Neutrophil (primary cell): ENCODE results near the gene SLC34A1.

Experiments
- H3K27ac ChIP-seq: fragments of 200-600 bp; sonication (generic); 2 replicates; pipeline ENCODE4 v1.5.1; 2016; ENCODE audit warnings: mild to moderate bottlenecking, moderate library complexity
- H3K27me3 ChIP-seq: fragments of 200-600 bp; sonication (generic); 2 replicates; pipeline ENCODE4 v1.6.0; 2016; ENCODE audit warnings: mild to moderate bottlenecking
- H3K36me3 ChIP-seq: fragments of 200-600 bp; sonication (generic); 2 replicates; pipeline ENCODE4 v1.5.1; 2017
- H3K4me1 ChIP-seq, 2 experiments: fragments of 200-600 bp in 1 of 2; sonication (generic) in 1 of 2; 1 replicate in 1 of 2; 2 replicates in 1 of 2; pipeline versions ENCODE4 v1.5.1 to v1.6.1; 2013 to 2016; ENCODE audit warnings: low read depth in 1 of 2, low read length in 1 of 2, mild to moderate bottlenecking in 1 of 2, moderate library complexity in 1 of 2; ENCODE audit not compliant: control insufficient read depth in 1 of 2, insufficient read depth in 1 of 2
- H3K4me3 ChIP-seq, 2 experiments: fragments of 200-600 bp in 1 of 2; sonication (generic) in 1 of 2; 1 replicate in 1 of 2; 2 replicates in 1 of 2; pipeline ENCODE4 v1.5.1; 2013 to 2016; ENCODE audit warnings: low read depth in 1 of 2, low read length in 1 of 2, mild to moderate bottlenecking in 1 of 2, moderate library complexity in 1 of 2
- H3K9me3 ChIP-seq: fragments of 200-600 bp; sonication (generic); 2 replicates; pipeline ENCODE4 v1.5.1; 2016
- TF ChIP-seq, protein P1 (sequence below): fragments of 200-600 bp; sonication (generic); IDR thresholded peaks from 2 replicates; pipeline ENCODE4 v1.5.1; 2016; ENCODE audit warnings: antibody characterized with exemption

The SLC34A1 gene

DNA sequence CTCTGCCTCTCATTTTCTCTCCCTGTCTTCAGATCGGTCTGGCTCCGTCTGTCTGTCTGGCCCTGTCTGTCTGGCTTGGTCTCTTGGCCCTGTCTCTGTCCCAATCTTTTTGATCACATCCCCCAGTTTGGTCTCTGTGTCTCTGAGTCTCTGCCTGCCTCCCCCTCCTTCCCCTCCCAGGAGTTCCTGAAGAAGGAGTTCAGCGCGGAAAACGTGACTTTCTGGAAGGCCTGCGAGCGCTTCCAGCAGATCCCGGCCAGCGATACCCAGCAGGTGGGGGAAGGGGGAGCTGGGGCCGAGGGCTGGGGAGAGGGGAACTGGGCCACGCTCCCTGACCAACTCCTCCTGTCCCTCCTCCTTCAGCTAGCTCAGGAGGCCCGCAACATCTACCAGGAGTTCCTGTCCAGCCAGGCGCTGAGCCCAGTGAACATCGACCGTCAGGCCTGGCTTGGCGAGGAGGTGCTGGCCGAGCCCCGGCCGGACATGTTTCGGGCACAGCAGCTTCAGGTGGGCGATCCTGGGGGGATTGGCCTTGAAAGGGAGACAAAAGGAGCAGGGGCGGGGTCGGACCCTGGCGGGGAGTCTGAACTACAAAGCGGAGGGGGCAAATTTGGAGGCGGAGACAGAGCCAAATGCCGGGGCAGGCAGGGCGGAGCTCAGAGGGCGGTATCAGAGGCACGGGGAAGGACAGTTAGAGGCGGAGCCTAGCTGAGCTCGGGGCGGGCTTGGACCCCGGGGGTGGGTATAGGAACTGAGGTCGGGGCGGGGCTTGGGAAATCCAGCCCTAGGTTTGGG, 17.5 kb upstream of the SLC34A1 start:
- Histone ChIP-seq H3K9me3 (no peaks in the 10 kb centered on the region), H3K36me3 (peaks cover 75% of the 10 kb centered on the region), H3K4me3 (no peak overlapping the region), H3K27me3 (no peaks in the 10 kb centered on the region), H3K27ac (peak overlapping the region; percentile 19), H3K4me1 (peaks cover 42 to 68% of the 10 kb centered on the region in 2 experiments)
- TF ChIP-seq, protein P1, sequence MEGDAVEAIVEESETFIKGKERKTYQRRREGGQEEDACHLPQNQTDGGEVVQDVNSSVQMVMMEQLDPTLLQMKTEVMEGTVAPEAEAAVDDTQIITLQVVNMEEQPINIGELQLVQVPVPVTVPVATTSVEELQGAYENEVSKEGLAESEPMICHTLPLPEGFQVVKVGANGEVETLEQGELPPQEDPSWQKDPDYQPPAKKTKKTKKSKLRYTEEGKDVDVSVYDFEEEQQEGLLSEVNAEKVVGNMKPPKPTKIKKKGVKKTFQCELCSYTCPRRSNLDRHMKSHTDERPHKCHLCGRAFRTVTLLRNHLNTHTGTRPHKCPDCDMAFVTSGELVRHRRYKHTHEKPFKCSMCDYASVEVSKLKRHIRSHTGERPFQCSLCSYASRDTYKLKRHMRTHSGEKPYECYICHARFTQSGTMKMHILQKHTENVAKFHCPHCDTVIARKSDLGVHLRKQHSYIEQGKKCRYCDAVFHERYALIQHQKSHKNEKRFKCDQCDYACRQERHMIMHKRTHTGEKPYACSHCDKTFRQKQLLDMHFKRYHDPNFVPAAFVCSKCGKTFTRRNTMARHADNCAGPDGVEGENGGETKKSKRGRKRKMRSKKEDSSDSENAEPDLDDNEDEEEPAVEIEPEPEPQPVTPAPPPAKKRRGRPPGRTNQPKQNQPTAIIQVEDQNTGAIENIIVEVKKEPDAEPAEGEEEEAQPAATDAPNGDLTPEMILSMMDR, result no peak

DNA sequence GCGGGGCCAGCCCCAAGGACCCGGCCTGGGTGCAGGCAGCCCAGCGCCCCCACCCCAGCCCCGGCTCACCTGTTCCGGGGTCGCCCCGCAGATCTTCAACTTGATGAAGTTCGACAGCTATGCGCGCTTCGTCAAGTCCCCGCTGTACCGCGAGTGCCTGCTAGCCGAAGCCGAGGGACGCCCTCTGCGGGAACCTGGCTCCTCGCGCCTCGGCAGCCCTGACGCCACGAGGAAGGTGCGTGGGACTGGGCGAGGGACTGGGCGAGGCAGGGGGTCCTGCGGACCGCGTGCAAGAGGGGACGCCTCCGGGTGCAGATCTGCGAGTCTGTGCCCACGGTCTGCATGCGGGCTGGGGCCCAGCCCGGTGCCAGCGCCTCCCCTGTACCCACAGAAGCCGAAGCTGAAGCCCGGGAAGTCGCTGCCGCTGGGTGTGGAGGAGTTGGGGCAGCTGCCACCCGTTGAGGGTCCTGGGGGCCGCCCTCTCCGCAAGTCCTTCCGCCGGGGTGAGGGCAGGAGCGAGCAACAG, 16.8 kb upstream of the SLC34A1 start:
- TF ChIP-seq, protein P1, result no peak
- peaks cover 42 to 68% of the 10 kb centered on the region in 2 experiments for H3K4me1 ChIP-seq
- H3K9me3 ChIP-seq, result no peaks in the 10 kb centered on the region
- H3K4me3 ChIP-seq, result no peak overlapping the region
- peaks cover 82% of the 10 kb centered on the region for H3K36me3 ChIP-seq
- no peaks in the 10 kb centered on the region for H3K27me3 ChIP-seq
- H3K27ac ChIP-seq, result no peak overlapping the region

DNA sequence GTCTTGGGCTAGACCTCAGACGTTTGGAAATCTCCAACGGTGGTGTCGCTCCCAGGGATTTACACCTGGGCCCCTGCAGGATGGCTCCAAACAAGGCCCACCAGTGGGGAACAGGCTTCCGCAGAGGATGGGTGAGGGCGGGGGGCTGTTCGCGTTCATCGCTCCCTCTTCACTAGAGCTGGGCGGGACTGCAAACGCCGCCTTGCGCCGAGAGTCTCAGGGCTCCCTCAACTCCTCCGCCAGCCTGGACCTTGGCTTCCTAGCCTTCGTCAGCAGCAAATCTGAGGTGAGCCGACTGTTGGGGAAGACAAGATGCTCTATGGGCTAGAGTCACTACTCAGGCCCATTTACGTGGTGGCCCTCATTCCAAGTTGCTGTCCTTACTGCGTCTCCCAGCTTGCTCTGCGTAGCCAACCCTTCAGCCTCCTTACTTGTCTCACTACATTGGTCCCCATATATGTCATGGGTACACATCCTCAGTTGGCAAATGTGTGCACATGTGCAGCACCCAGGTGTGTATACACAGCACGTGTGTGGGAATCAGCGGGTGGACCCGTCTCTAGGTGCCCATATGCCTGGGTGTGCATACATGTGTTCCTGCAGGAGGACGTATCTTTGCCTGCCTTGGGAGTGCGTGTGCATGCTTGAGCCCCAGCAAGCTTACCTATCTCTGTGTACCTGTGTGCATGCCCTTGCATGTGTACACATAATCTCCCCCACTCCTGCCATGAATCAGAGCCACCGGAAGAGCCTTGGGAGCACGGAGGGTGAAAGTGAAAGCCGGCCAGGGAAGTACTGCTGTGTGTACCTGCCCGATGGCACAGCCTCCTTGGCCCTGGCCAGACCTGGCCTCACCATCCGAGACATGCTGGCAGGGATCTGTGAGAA, 16.0 kb upstream of the SLC34A1 start:
- peaks cover 90% of the 10 kb centered on the region for H3K36me3 ChIP-seq
- H3K4me1 ChIP-seq, result peaks cover 43 to 68% of the 10 kb centered on the region in 2 experiments
- peak overlapping the region; percentile 81 for H3K27ac ChIP-seq
- H3K27me3 ChIP-seq, result no peaks in the 10 kb centered on the region
- H3K9me3 ChIP-seq, result no peaks in the 10 kb centered on the region
- TF ChIP-seq, protein P1, result no peak
- H3K4me3 ChIP-seq, result no peak overlapping the region

DNA sequence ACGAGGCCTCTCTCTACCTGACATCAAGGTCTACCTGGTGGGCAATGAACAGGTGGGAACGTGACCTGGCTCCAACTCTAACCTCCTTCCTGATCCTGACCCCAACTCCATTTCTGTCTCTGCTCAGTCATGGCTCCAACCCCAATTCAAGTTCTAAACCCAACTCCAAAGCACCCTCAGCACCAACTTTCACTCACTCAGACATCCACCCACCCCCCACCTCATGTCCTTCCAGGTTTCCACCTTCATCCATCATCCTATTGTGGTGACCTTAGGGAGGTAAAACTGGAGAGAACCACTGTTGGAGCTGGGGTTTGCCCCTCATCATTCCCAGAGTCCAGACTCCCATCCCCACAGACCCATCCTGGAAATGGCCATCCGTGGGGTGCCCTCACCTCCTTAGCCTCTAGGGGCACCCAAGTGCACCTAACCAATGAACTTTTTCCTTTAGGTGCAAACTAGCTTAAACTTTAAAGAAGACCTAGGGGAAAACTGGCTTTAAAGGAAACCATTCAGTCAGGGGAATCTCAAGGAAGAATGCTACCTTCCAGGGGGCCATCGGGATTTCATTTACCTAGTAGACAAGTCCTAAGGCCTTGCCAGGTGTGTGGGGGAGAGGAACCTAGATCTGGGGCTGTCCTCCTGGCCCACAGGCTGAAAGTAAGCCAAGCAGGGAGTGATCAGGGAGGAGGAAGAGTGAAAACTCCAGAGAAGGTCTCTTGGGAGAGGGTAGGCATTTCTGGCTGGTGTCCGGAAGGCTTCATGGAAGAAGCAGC, 15.2 kb upstream of the SLC34A1 start:
- Histone ChIP-seq H3K36me3 (peaks cover 93% of the 10 kb centered on the region), H3K27ac (peak overlapping the region; percentile 81), H3K27me3 (no peaks in the 10 kb centered on the region), H3K4me1 (peaks cover 35 to 64% of the 10 kb centered on the region in 2 experiments), H3K4me3 (no peak overlapping the region), H3K9me3 (no peaks in the 10 kb centered on the region)
- TF ChIP-seq, protein P1, result peak; percentile 78
